PC-3 (cell line): ENCODE measurements around the gene NPIPB4.
"Not testable (repeated sequence)": the region's sequence is repeated elsewhere in the genome, so short reads cannot be mapped to it uniquely, and the experiment has no call there.

Source experiments
- EZH2 ChIP-seq: fragments of 300-600 bp; sonication (generic); IDR thresholded peaks from one replicate; pipeline ENCODE4 v1.6.1; 2017; ENCODE audit warnings: antibody characterized with exemption, mild to moderate bottlenecking, low read length; ENCODE audit not compliant: unreplicated experiment
- EZH2phosphoT487 ChIP-seq: fragments of 300-600 bp; sonication (generic); IDR thresholded peaks from 2 replicates; pipeline ENCODE4 v1.6.1; 2018; ENCODE audit warnings: mild to moderate bottlenecking, antibody characterized with exemption, low read length, borderline replicate concordance
- TF ChIP-seq, protein P1 (sequence below): fragments of 300-600 bp; sonication (generic); conservative IDR thresholded peaks from 2 replicates; pipeline ENCODE4 v1.5.1; 2017; ENCODE audit warnings: antibody characterized with exemption, low read depth, mild to moderate bottlenecking, low read length

DNA sequence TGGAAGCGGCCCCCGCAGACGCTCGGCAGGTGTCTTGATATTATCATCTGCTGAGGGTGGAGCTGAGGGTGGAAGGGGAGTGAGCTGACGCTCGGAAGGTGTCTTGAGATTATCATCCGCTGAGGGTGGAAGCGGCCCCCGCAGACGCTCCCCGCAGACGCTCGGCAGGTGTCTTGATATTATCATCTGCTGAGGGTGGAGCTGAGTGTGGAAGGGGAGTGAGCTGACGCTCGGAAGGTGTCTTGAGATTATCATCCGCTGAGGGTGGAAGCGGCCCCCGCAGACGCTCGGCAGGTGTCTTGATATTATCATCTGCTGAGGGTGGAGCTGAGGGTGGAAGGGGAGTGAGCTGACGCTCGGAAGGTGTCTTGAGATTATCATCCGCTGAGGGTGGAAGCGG is 21.8 kb downstream of the NPIPB4 start:
- TF ChIP-seq, protein P1, sequence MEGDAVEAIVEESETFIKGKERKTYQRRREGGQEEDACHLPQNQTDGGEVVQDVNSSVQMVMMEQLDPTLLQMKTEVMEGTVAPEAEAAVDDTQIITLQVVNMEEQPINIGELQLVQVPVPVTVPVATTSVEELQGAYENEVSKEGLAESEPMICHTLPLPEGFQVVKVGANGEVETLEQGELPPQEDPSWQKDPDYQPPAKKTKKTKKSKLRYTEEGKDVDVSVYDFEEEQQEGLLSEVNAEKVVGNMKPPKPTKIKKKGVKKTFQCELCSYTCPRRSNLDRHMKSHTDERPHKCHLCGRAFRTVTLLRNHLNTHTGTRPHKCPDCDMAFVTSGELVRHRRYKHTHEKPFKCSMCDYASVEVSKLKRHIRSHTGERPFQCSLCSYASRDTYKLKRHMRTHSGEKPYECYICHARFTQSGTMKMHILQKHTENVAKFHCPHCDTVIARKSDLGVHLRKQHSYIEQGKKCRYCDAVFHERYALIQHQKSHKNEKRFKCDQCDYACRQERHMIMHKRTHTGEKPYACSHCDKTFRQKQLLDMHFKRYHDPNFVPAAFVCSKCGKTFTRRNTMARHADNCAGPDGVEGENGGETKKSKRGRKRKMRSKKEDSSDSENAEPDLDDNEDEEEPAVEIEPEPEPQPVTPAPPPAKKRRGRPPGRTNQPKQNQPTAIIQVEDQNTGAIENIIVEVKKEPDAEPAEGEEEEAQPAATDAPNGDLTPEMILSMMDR, result not testable (repeated sequence)
- TF ChIP-seq EZH2phosphoT487, EZH2: not testable (repeated sequence)
